OCI-LY1 (cell line): ENCODE measurements around the gene POC1A.

Experiments
- H2AFZ ChIP-seq: fragments of 200-600 bp; sonication (generic), shearing (Covaris generic); 2 replicates; pipeline ENCODE4 v1.6.0; 2014; ENCODE audit warnings: antibody characterized with exemption, mild to moderate bottlenecking, low read length
- H3F3A ChIP-seq: fragments of 200-600 bp; sonication (generic), shearing (Covaris generic); 2 replicates; pipeline ENCODE4 v1.6.0; 2014; ENCODE audit warnings: mild to moderate bottlenecking, antibody characterized with exemption, low read length, moderate library complexity; ENCODE audit not compliant: insufficient read depth
- H3K27ac ChIP-seq: fragments of 200-600 bp; sonication (generic); 2 replicates; pipeline ENCODE4 v1.5.1; 2014; ENCODE audit warnings: low read length, mixed run types, mild to moderate bottlenecking, low read depth; ENCODE audit not compliant: poor library complexity, severe bottlenecking
- H3K27me3 ChIP-seq: fragments of 200-600 bp; sonication (generic); 2 replicates; pipeline ENCODE4 v1.6.0; 2014; ENCODE audit warnings: antibody characterized with exemption, mild to moderate bottlenecking, low read length, moderate library complexity; ENCODE audit not compliant: insufficient read depth
- H3K36me3 ChIP-seq: fragments of 200-600 bp; sonication (generic); 2 replicates; pipeline ENCODE4 v1.6.1; 2014; ENCODE audit warnings: mild to moderate bottlenecking, antibody characterized with exemption, low read length, moderate library complexity, mixed read lengths; ENCODE audit not compliant: insufficient read depth
- H3K4me1 ChIP-seq: fragments of 200-600 bp; sonication (generic); 2 replicates; pipeline ENCODE4 v1.5.1; 2014; ENCODE audit warnings: mild to moderate bottlenecking, low read length, moderate library complexity; ENCODE audit not compliant: insufficient read depth, severe bottlenecking
- H3K4me2 ChIP-seq: fragments of 200-600 bp; sonication (generic), shearing (Covaris generic); 2 replicates; pipeline ENCODE4 v1.6.1; 2014; ENCODE audit warnings: low read length
- H3K4me3 ChIP-seq: fragments of 200-600 bp; sonication (generic); 2 replicates; pipeline ENCODE4 v1.5.1; 2014; ENCODE audit warnings: low read length, low read depth, mild to moderate bottlenecking, mixed read lengths; ENCODE audit not compliant: poor library complexity, severe bottlenecking
- H3K79me2 ChIP-seq: fragments of 200-600 bp; shearing (Covaris generic); 2 replicates; pipeline ENCODE4 v1.6.1; 2016; ENCODE audit warnings: mixed run types, low read length, mixed read lengths; ENCODE audit not compliant: insufficient read depth
- H3K9ac ChIP-seq: fragments of 200-600 bp; sonication (generic), shearing (Covaris generic); 2 replicates; pipeline ENCODE4 v1.6.1; 2014; ENCODE audit warnings: mild to moderate bottlenecking, low read length, mixed read lengths
- H3K9me2 ChIP-seq: fragments of 200-600 bp; sonication (generic), shearing (Covaris generic); 2 replicates; pipeline ENCODE4 v1.6.1; 2014; ENCODE audit warnings: low read depth, mild to moderate bottlenecking, low read length, mixed read lengths
- H3K9me3 ChIP-seq: fragments of 200-600 bp; shearing (Covaris generic); 2 replicates; pipeline ENCODE4 v1.6.1; 2014; ENCODE audit warnings: low read length, mixed read lengths
- H4K20me1 ChIP-seq: fragments of 200-600 bp; sonication (generic), shearing (Covaris generic); 2 replicates; pipeline ENCODE4 v1.6.0; 2016; ENCODE audit warnings: mild to moderate bottlenecking, low read length; ENCODE audit not compliant: insufficient read depth
- CTCF ChIP-seq: fragments of 200-600 bp; sonication (generic), shearing (Covaris generic); IDR thresholded peaks from 2 replicates; pipeline ENCODE4 v1.5.1; 2017; ENCODE audit warnings: mild to moderate bottlenecking, antibody characterized with exemption, low read length, moderate library complexity, mixed read lengths
- EZH2 ChIP-seq: fragments of 200-600 bp; sonication (generic), shearing (Covaris generic); IDR thresholded peaks from 2 replicates; pipeline ENCODE4 v1.8.0; 2017; ENCODE audit warnings: borderline replicate concordance, mixed run types, mild to moderate bottlenecking, antibody characterized with exemption, low read length, moderate library complexity, mixed read lengths

The POC1A gene

GRCh38 chr3:52110502-52110901, 43.7 kb downstream of the POC1A start:
- Histone ChIP-seq H3K9ac (no peak overlapping the region), H3F3A (no peaks in the 10 kb centered on the region), H3K79me2 (no peaks in the 10 kb centered on the region), H3K4me3 (no peak overlapping the region), H3K9me3 (no peaks in the 10 kb centered on the region), H3K36me3 (peaks cover 10% of the 10 kb centered on the region; the same call in 1 of the 2 replicates), H2AFZ (no peak overlapping the region), H3K4me2 (no peak overlapping the region), H3K27me3 (no peaks in the 10 kb centered on the region), H3K4me1 (no peaks in the 10 kb centered on the region), H4K20me1 (no peaks in the 10 kb centered on the region), H3K27ac (no peak overlapping the region), H3K9me2 (no peaks in the 10 kb centered on the region)
- TF ChIP-seq CTCF (no peak), EZH2 (no peak)

- Histone ChIP-seq H3K27ac (no peak overlapping the region), H3K9me3 (no peaks in the 10 kb centered on the region), H4K20me1 (no peaks in the 10 kb centered on the region), H3K36me3 (peaks cover 10% of the 10 kb centered on the region; the same call in 1 of the 2 replicates), H3K9me2 (no peaks in the 10 kb centered on the region), H3K4me2 (no peak overlapping the region), H3F3A (no peaks in the 10 kb centered on the region), H2AFZ (no peak overlapping the region), H3K4me3 (no peak overlapping the region), H3K79me2 (no peaks in the 10 kb centered on the region), H3K9ac (no peak overlapping the region), H3K27me3 (no peaks in the 10 kb centered on the region), H3K4me1 (no peaks in the 10 kb centered on the region)
- TF ChIP-seq EZH2 (no peak), CTCF (no peak)
Observed at GRCh38 chr3:52109611-52110301, 44.5 kb downstream of the POC1A start.

GRCh38 chr3:52108302-52109232, 45.7 kb downstream of the POC1A start:
- H3K4me2 ChIP-seq: no peak overlapping the region
- no peak for TF ChIP-seq CTCF
- no peak for TF ChIP-seq EZH2
- no peaks in the 10 kb centered on the region for H3K27me3 ChIP-seq
- no peak overlapping the region for H3K9ac ChIP-seq
- no peak overlapping the region for H2AFZ ChIP-seq
- H3K36me3 ChIP-seq: peaks cover 15% of the 10 kb centered on the region; the same call in 1 of the 2 replicates
- H3K4me1 ChIP-seq: no peaks in the 10 kb centered on the region
- H3K27ac ChIP-seq: no peak overlapping the region
- no peaks in the 10 kb centered on the region for H4K20me1 ChIP-seq
- H3F3A ChIP-seq: no peaks in the 10 kb centered on the region
- no peak overlapping the region for H3K4me3 ChIP-seq
- H3K9me2 ChIP-seq: no peaks in the 10 kb centered on the region
- H3K9me3 ChIP-seq: no peaks in the 10 kb centered on the region
- H3K79me2 ChIP-seq: no peaks in the 10 kb centered on the region
